Measurements from ENCODE around the gene CLDN2. TPM values are rescaled to one million over a fixed set of nuclear protein-coding genes. Genes with fewer than 3 reads are reported as not detected.

The CLDN2 gene
- total and polyA plus RNA-seq, 2 of the 13 experiments (the other 11 are each of a cell fraction or from before 2014, with no cell fraction given), result 1.3 to 1.5 TPM

- TF ChIP-seq ZBTB7A (CRISPR knock-in tag; IDR thresholded peaks at IDR 0.05), result no peak
- TF ChIP-seq RERE (CRISPR knock-in tag; IDR thresholded peaks at IDR 0.05; ENCODE audit: low read depth), result no peak
- no peak for TF ChIP-seq BCL3 (CRISPR knock-in tag; IDR thresholded peaks at IDR 0.05)
- TF ChIP-seq CHD4 (IDR thresholded peaks at IDR 0.05; ENCODE audit: borderline replicate concordance, low read length), result no peak
- no peak for TF ChIP-seq PREB (CRISPR knock-in tag; IDR thresholded peaks at IDR 0.05)
Observed at GRCh38 chrX:106912864-106913263, 7.3 kb upstream of the CLDN2 start (continued).

Data from HepG2 (cell line).